K562 (cell line): ENCODE results near the gene CALY. TPM values are rescaled to one million over a fixed set of nuclear protein-coding genes. Genes with fewer than 3 reads are reported as not detected.
A peak's percentile ranks its signal among the peaks of the same experiment; 100 is the strongest.

Experiments used
- JUND ChIP-seq, 2 experiments: IDR thresholded peaks; 2 replicates in 1 of 2; 3 replicates in 1 of 2; pipeline ENCODE4 v1.6.1; 2011; ENCODE audit warnings: borderline replicate concordance in 2 of 2, low read depth in 2 of 2, low read length in 2 of 2, improper control_type of control experiment in 1 of 2, missing biosample characterization in 1 of 2, missing genetic modification characterization in 1 of 2, missing genetic modification reagents in 1 of 2
- MGA ChIP-seq: fragments of 450-650 bp; IDR thresholded peaks from 2 replicates; pipeline ENCODE4 v1.6.1; 2016; ENCODE audit warnings: mild to moderate bottlenecking, moderate library complexity
- RBFOX2 ChIP-seq: fragments of 200-400 bp; formaldehyde crosslinking; IDR thresholded peaks from 2 replicates; pipeline ENCODE4 v1.6.1; 2017; ENCODE audit warnings: low read depth, mild to moderate bottlenecking, low read length, moderate library complexity
- polyA plus RNA-seq, 8 experiments: library from polyadenylated mRNA; depleted of rRNA in 4 of 8; stranded (reverse) in 5 of 8; unstranded in 3 of 8; fragments of >200 nt; fragmentation: Nextera tagmentation in 2 of 8; fragmentation: Illumina TruSeq in 1 of 8; extraction: Ambion mirVana in 2 of 8; extraction: Trizol in 1 of 8; gene quantifications; 2 replicates each; pipeline versions ENCODE4 v1.2.1 to v1.2.3, GENCODE V29; 2011 to 2014; ENCODE audit warnings: inconsistent platforms in 1 of 8, missing spikeins in 1 of 8
- total RNA-seq, 7 experiments: library from RNA; depleted of rRNA in 6 of 7; stranded (reverse); fragments of >200 nt in 6 of 7; fragmentation: Illumina TruSeq in 2 of 7; extraction: Trizol in 2 of 7; gene quantifications; 2 replicates each; pipeline versions ENCODE4 v1.2.1 to v1.2.3, GENCODE V29; 2011 to 2021; ENCODE audit warnings: low replicate concordance in 1 of 7

CALY gene
- total and polyA plus RNA-seq, 9 of the 15 experiments (the other 6 are each of a cell fraction or from before 2014, with no cell fraction given) = not detected

- TF ChIP-seq JUND (IDR thresholded peaks at IDR 0.05; ENCODE audit: borderline replicate concordance, low read depth, low read length) (no peak), JUND (tag; IDR thresholded peaks at IDR 0.05; ENCODE audit: borderline replicate concordance, low read depth, low read length) (0 out of 3 replicates have a peak, but pooled peaks have one; percentile 1), MGA (peak; percentile 79), RBFOX2 (0 out of 2 replicates have a peak, but pooled peaks have one; percentile 15)
Measured at GRCh38 chr10:133306941-133307379, 29.7 kb downstream of the CALY start (continued).
